K562 (cell line): ENCODE data around the gene OSCAR. TPM values are rescaled to one million over a fixed set of nuclear protein-coding genes. Genes with fewer than 3 reads are reported as not detected.

ENCODE experiments used
- ARID2 ChIP-seq: fragments of 450-650 bp; IDR thresholded peaks from 2 replicates; pipeline ENCODE4 v1.6.1; 2017; ENCODE audit warnings: antibody characterized with exemption, mild to moderate bottlenecking
- BACH1 ChIP-seq: fragments of 200-800 bp; sonication (Bioruptor generic); IDR thresholded peaks from 2 replicates; pipeline ENCODE4 v1.6.1; 2016; ENCODE audit warnings: missing genetic modification characterization, missing compliant biosample characterization
- CHD4 ChIP-seq: fragments of 200-600 bp; sonication (generic); IDR thresholded peaks from 3 replicates; pipeline ENCODE4 v1.6.1; 2012; ENCODE audit warnings: low read depth, mild to moderate bottlenecking, mixed read lengths, low read length, inconsistent platforms; ENCODE audit not compliant: insufficient read depth, insufficient replicate concordance, poor library complexity, severe bottlenecking
- ESRRA ChIP-seq: fragments of 450-650 bp; IDR thresholded peaks from 2 replicates; pipeline ENCODE4 v1.6.1; 2014; ENCODE audit warnings: low read depth, mild to moderate bottlenecking, moderate library complexity, borderline replicate concordance
- FOSL1 ChIP-seq: fragments of 200-800 bp; sonication (Bioruptor generic); conservative IDR thresholded peaks from 2 replicates; pipeline ENCODE4 v1.6.1; 2016; ENCODE audit warnings: missing genetic modification characterization, missing compliant biosample characterization
- FOXA1 ChIP-seq: fragments of 450-650 bp; IDR thresholded peaks from 2 replicates; pipeline ENCODE4 v1.6.1; 2016; ENCODE audit warnings: mild to moderate bottlenecking, borderline replicate concordance
- GTF2A2 ChIP-seq: IDR thresholded peaks from 2 replicates; pipeline ENCODE4 v1.6.1; 2016; ENCODE audit warnings: mild to moderate bottlenecking, missing genetic modification characterization, missing compliant biosample characterization
- HCFC1 ChIP-seq: IDR thresholded peaks from 2 replicates; pipeline ENCODE4 v1.6.1; 2012; ENCODE audit warnings: low read depth, low read length, improper control_type of control experiment
- HMGN3 ChIP-seq: IDR thresholded peaks from 2 replicates; pipeline ENCODE4 v1.6.1; 2011; ENCODE audit warnings: borderline replicate concordance, low read depth, mild to moderate bottlenecking, mixed read lengths, low read length; ENCODE audit not compliant: insufficient read length; ENCODE audit errors: extremely low read depth
- KHSRP ChIP-seq: fragments of 450-650 bp; IDR thresholded peaks from 2 replicates; pipeline ENCODE4 v1.6.1; 2017
- L3MBTL2 ChIP-seq: fragments of 450-650 bp; IDR thresholded peaks from 2 replicates; pipeline ENCODE4 v1.6.1; 2016; ENCODE audit warnings: mild to moderate bottlenecking, moderate library complexity
- LEF1 ChIP-seq: fragments of 450-650 bp; IDR thresholded peaks from 2 replicates; pipeline ENCODE4 v1.6.1; 2016; ENCODE audit warnings: mild to moderate bottlenecking
- MTA3 ChIP-seq: fragments of 450-650 bp; formaldehyde crosslinking; IDR thresholded peaks from 2 replicates; pipeline ENCODE4 v1.6.1; 2017; ENCODE audit warnings: mild to moderate bottlenecking, borderline replicate concordance
- POU5F1 ChIP-seq: fragments of 150-350 bp; IDR thresholded peaks from 2 replicates; pipeline ENCODE4 v1.6.1; 2014; ENCODE audit warnings: borderline replicate concordance, low read length, low read depth, mild to moderate bottlenecking; ENCODE audit not compliant: partially characterized antibody
- ZNF224 ChIP-seq: sonication (generic); formaldehyde crosslinking; IDR thresholded peaks from 2 replicates; pipeline ENCODE4 v1.8.0; 2022; ENCODE audit warnings: mild to moderate bottlenecking, missing genetic modification reagents
- polyA plus RNA-seq, 8 experiments: library from polyadenylated mRNA; depleted of rRNA in 4 of 8; stranded (reverse) in 5 of 8; unstranded in 3 of 8; fragments of >200 nt; fragmentation: Nextera tagmentation in 2 of 8; fragmentation: Illumina TruSeq in 1 of 8; extraction: Ambion mirVana in 2 of 8; extraction: Trizol in 1 of 8; gene quantifications; 2 replicates each; pipeline versions ENCODE4 v1.2.1 to v1.2.3, GENCODE V29; 2011 to 2014; ENCODE audit warnings: inconsistent platforms in 1 of 8, missing spikeins in 1 of 8
- total RNA-seq, 7 experiments: library from RNA; depleted of rRNA in 6 of 7; stranded (reverse); fragments of >200 nt in 6 of 7; fragmentation: Illumina TruSeq in 2 of 7; extraction: Trizol in 2 of 7; gene quantifications; 2 replicates each; pipeline versions ENCODE4 v1.2.1 to v1.2.3, GENCODE V29; 2011 to 2021; ENCODE audit warnings: low replicate concordance in 1 of 7
- TF ChIP-seq, protein P1 (sequence below), 2 experiments: fragments of 450-650 bp in 1 of 2; sonication (generic) in 1 of 2; formaldehyde crosslinking in 1 of 2; IDR thresholded peaks; 2 replicates each; pipeline versions ENCODE4 v1.7.1 to v1.9.0; 2016 to 2022; ENCODE audit warnings: inconsistent platforms in 1 of 2, mild to moderate bottlenecking in 1 of 2, missing genetic modification reagents in 1 of 2
- TF ChIP-seq, protein P2 (sequence below): fragments of 450-650 bp; formaldehyde crosslinking; IDR thresholded peaks from 2 replicates; pipeline ENCODE4 v1.4.0; 2020; ENCODE audit warnings: mild to moderate bottlenecking, moderate library complexity

Gene OSCAR
- total and polyA plus RNA-seq, 9 of the 15 experiments (the other 6 are each of a cell fraction or from before 2014, with no cell fraction given) = 0.09 to 0.62 (median 0.13) TPM; not detected in 5

DNA sequence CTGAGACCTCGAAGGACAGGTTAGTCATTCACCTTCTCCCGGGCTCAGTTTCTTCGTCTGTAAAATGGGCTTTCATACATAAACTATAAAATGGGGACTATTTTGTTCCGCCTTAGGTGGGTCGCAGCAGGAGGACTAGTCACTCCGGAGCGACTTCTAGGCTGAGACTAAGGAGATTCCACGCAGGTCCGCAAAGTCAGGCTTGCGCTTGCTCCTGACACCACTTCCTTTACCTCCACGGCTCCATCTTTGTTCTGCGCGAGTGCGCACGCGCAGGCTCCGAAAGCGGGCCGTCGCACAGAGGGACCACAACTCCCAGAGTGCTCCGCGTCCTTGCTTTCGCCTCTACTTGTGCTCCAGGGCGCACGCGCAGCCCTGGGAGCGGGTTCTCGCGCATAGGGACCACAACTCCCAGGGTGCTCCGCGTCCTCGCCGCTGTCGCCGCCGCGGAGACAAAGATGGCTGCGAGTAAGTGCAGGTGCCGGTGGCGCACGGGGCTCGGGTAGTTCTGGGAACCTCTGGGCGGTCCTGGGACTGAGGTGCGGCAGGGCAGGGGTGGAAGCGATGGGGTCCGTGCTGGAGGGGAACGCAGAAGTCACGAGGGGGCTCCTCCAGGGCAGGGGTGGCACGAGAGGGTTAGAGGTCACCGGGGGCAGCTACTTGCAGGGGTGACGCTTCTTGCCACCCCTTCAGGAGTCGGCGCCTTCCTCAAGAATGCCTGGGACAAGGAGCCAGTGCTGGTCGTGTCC lies 2.0 kb upstream of the OSCAR start, which contains the start of gene NDUFA3 (continued):
- TF ChIP-seq, protein P1, sequence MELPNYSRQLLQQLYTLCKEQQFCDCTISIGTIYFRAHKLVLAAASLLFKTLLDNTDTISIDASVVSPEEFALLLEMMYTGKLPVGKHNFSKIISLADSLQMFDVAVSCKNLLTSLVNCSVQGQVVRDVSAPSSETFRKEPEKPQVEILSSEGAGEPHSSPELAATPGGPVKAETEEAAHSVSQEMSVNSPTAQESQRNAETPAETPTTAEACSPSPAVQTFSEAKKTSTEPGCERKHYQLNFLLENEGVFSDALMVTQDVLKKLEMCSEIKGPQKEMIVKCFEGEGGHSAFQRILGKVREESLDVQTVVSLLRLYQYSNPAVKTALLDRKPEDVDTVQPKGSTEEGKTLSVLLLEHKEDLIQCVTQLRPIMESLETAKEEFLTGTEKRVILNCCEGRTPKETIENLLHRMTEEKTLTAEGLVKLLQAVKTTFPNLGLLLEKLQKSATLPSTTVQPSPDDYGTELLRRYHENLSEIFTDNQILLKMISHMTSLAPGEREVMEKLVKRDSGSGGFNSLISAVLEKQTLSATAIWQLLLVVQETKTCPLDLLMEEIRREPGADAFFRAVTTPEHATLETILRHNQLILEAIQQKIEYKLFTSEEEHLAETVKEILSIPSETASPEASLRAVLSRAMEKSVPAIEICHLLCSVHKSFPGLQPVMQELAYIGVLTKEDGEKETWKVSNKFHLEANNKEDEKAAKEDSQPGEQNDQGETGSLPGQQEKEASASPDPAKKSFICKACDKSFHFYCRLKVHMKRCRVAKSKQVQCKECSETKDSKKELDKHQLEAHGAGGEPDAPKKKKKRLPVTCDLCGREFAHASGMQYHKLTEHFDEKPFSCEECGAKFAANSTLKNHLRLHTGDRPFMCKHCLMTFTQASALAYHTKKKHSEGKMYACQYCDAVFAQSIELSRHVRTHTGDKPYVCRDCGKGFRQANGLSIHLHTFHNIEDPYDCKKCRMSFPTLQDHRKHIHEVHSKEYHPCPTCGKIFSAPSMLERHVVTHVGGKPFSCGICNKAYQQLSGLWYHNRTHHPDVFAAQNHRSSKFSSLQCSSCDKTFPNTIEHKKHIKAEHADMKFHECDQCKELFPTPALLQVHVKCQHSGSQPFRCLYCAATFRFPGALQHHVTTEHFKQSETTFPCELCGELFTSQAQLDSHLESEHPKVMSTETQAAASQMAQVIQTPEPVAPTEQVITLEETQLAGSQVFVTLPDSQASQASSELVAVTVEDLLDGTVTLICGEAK (IDR thresholded peaks at IDR 0.05) = peak; percentile 77
- TF ChIP-seq, protein P1 (CRISPR knock-in tag; IDR thresholded peaks at IDR 0.05) = no peak; the same call in 1 of the 2 replicates
- TF ChIP-seq HMGN3 = peak; percentile 68
- no peak for TF ChIP-seq GTF2A2 (tag)
- no peak for TF ChIP-seq LEF1
- TF ChIP-seq ESRRA = peak; percentile 80
- peak; percentile 47; the same call in 1 of the 2 replicates for TF ChIP-seq L3MBTL2
- 0 out of 2 replicates have a peak, but pooled peaks have one; percentile 33 for TF ChIP-seq MTA3
- no peak for TF ChIP-seq BACH1 (tag)
- TF ChIP-seq ZNF224 (CRISPR knock-in tag) = no peak
- no peak for TF ChIP-seq KHSRP
- TF ChIP-seq, protein P2, sequence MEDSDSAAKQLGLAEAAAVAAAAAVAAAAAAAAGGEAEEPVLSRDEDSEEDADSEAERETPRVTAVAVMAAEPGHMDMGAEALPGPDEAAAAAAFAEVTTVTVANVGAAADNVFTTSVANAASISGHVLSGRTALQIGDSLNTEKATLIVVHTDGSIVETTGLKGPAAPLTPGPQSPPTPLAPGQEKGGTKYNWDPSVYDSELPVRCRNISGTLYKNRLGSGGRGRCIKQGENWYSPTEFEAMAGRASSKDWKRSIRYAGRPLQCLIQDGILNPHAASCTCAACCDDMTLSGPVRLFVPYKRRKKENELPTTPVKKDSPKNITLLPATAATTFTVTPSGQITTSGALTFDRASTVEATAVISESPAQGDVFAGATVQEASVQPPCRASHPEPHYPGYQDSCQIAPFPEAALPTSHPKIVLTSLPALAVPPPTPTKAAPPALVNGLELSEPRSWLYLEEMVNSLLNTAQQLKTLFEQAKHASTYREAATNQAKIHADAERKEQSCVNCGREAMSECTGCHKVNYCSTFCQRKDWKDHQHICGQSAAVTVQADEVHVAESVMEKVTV (CRISPR knock-in tag) = no peak
- TF ChIP-seq HCFC1 = peak; percentile 99
- peak; percentile 65 for TF ChIP-seq POU5F1
- no peak for TF ChIP-seq FOXA1
- no peak for TF ChIP-seq FOSL1 (tag)
- peak; percentile 100 for TF ChIP-seq CHD4
- no peak for TF ChIP-seq ARID2
